Right lobe of liver (tissue), 4 donors: ENCODE measurements around the gene CFAP61.

ENCODE experiments used
- POLR2A ChIP-seq: fragments of 450-650 bp; IDR thresholded peaks from one replicate; pipeline ENCODE4 v1.6.1; 2017; ENCODE audit warnings: antibody characterized with exemption, mild to moderate bottlenecking
- TF ChIP-seq, protein P1 (sequence below), 4 donors: fragments of 200-600 bp in 3 of 4; fragments of 450-650 bp in 1 of 4; IDR thresholded peaks; one replicate each; pipeline versions ENCODE4 v1.5.1 to v1.8.0; 2016 to 2022; ENCODE audit warnings: antibody characterized with exemption in 4 of 4, mild to moderate bottlenecking in 2 of 4
- donor health status: DM: no; HTN: no; CAD: no.
- donor health status: DM: no; HTN: no; CAD: no.
- donor health status: DM: no; HTN: yes; CAD: no.

DNA sequence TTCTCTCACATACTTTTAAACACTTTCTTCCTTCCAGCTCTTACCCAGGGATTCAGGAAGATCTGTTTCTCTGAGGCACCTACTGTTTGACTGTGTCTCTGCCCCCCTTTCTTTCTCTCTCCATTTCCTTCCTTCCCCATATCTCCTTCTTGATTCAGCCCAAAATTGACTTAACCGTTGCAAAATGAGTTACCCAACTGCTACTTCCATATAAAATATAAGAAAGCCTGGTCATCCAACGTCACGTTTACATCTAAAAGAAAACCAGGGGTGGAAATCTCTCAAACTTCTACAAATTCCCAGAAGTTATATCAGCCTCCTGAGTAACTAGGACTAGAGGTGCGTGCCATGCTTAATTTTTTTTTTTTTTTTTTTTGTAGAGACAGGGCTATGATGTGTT lies 220.4 kb downstream of the CFAP61 start:
- TF ChIP-seq POLR2A, result no peak
- TF ChIP-seq, protein P1, sequence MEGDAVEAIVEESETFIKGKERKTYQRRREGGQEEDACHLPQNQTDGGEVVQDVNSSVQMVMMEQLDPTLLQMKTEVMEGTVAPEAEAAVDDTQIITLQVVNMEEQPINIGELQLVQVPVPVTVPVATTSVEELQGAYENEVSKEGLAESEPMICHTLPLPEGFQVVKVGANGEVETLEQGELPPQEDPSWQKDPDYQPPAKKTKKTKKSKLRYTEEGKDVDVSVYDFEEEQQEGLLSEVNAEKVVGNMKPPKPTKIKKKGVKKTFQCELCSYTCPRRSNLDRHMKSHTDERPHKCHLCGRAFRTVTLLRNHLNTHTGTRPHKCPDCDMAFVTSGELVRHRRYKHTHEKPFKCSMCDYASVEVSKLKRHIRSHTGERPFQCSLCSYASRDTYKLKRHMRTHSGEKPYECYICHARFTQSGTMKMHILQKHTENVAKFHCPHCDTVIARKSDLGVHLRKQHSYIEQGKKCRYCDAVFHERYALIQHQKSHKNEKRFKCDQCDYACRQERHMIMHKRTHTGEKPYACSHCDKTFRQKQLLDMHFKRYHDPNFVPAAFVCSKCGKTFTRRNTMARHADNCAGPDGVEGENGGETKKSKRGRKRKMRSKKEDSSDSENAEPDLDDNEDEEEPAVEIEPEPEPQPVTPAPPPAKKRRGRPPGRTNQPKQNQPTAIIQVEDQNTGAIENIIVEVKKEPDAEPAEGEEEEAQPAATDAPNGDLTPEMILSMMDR (IDR thresholded peaks at IDR 0.05), result no peak
